Inflammatory macrophage treated with lipopolysaccharide for 1 hour (primary cell): ENCODE measurements around the gene UBE2G1.

Source experiments
- DNase-seq, 2 donors: peaks; one replicate each; pipeline ENCODE4 v3.0.0-alpha.2; 2020 to 2022

Gene UBE2G1

DNA sequence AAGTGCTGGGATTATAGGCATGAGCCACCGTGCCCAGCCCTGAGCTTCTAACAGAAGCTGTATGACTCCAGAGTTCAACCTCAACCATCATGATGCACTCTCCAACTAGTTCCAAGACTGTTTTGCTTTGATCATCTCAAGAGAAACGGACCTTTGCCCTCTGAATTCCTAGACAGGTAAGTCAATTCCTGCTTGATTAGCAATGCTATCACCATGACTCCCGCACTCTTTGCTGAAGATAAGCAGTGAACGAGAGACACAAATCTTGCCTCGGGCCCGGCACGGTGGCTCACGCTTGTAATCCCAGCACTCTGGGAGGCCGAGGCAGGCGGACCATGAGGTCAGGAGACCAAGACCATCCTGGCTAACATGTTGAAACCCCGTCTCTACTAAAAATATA, 124.9 kb downstream of the UBE2G1 start:
- no peak for DNase-seq

DNA sequence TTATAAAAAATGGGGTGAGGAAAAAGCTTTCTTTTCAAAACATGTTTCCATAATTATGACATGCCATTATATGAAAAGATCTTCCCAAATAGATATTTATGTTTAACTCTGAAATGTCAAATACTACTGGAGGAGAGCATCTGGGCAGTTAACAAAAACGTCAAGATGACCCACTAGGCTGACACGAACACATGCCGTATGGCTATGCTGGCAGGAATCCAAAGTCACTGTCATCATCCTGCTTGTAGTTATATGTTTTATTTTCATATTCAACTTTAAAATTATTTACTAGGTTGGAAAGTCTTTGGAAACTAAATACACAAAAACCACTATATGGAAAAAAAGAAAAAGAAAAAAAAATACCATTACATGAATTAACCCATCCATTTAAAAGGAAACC, 130.0 kb downstream of the UBE2G1 start:
- DNase-seq, result no peak

DNA sequence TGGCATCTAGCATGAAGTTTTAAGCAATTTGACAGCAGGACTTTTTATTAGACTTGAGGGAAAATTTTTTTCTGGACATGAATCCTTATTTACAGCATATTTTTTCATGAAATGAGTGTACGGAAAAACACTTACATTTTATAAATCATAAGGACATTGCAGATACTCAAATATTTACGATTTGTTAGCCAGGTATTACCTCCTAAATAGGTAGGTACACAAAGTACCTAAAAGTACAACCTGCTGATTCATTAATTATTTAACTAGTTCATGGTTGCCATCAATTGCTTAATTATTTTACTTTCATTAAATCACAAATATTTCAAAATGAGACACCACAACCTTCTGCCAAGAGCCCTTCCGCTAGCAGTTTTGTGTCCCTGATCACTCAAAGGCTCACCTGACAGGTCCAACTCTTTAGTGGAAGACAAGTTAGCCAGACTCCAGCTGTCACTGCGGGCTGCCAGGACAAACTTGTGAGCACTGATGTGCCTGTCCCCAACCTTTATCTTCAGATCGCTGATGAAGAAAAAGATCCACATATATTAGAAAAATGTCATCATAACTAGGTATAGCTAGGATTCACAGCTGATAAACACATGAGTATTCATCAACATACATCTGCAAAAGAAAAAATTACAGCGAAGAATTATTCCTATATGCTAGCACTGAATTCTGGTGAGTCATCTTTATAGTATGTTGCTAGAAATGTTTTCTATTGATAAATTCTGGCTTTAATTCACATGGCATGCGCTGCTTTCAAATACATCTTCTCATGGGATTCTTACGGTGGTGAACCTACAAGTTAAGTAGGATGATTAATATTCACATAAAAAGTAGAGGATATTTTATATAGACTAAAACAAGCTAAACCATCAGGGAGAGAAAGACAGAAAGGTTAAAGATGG, 130.8 kb downstream of the UBE2G1 start:
- no peak for DNase-seq

DNA sequence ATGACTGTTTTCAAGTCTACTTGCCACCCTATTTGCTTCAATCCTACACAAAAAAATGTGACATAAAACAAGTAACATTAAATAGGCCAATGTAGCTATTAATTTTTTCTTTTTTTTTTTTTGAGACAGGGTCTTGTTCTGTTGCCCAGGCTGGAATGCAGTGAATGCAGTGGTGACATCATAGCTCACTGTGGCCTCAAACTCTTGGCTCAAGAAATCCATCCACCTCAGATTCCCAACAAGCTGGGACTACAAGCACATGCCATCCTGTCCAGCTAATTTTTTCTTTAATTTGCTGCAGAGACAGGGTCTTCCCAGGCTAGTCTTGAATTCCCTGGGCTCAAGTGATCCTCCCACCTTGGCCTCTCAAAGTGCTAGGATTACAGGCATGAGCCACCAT, 132.1 kb downstream of the UBE2G1 start:
- DNase-seq, result no peak

- DNase-seq, result no peak
These were observed 132.7 kb downstream of the UBE2G1 start for GRCh38 chr17:4233668-4234258.

DNA sequence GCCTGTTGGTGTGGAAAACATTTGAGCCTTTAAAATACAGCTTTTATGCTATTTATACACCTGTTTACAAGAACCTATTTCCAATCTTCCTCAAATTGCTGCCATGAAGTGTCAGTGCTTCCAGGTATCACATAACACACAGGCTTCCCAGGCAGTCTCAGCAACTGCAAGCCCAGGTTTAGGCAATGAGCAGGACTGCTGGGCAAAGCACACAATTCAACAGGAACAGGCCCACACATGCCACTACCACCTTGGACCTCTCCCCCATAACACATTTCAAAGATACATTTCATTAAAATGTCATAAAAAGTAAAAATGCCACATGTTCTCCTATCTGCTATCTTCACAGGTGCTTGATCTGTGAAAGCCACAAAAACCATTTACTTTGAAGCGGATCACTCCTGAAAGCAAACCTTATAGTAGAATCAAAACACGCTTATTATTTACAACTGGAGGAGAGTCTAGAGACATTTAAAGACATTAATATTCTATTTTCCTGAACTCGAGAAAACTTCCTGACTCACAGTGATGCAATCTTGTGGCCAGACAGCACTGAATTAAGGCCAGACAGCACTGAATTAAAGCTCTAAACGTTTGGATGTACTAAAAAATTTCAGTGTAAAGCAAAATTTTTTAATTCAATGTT, 134.2 kb downstream of the UBE2G1 start:
- no peak for DNase-seq

DNA sequence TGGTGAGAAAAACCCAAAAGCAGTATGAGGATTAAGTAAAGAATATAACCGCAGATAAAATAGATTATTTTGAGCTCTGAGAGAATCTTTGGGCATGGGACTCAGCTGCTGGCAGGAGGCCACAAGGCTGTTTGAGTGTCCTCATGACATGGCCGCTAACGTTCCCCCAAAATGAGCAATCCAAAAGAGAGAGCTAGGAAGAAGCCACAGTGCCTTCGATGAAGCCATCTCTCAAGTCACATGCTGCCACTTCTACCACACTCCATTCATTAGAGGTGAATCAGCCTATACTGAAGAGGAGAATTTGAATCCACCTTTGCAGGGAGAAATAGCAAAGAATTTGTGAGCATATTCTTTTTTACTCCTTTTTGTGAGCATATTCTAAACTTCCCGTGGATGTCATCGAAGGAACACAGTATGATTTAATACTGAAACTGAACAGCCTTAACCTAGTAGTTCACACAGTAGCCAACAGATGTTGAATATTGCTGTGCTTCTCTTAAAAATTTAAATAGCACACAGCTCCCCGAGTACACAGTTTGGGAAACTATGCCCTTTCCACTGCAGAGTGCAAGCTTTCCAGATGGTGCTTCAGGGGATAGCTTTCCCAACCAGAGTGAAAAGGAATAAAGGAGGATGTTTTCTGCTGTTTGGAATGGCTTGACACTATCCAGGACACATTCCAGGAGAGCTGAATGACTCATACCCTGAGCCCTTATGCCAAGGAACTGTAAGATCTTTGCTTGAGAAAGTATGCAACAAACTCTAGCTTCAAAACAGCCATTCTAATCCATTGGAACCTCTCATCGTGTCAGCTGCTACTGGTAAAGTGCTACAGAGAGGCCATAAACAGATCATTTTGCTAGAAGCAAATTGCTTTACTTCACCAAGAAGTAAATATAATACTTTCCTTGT, 136.6 kb downstream of the UBE2G1 start:
- no peak for DNase-seq

GRCh38 chr17:4221899-4222659, 144.4 kb downstream of the UBE2G1 start:
- no peak for DNase-seq

DNA sequence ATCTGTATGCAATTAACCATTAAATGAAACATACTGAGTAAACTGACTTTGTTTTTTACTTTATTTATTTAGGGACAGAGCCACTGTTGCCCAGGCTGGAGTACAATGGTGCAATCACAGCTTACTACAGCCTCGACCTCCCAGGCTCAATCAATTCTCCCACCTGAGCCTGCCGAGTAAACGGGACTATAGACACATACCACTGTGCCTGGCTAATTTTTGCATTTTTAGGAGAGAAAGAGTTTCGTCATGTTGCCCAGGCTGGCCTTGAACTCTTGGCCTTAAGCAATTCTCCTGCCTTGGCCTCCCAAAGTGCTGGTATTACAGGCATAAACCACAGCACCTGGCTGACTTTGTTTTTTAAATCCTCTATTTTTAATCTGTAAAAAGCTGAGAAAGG, 145.3 kb downstream of the UBE2G1 start:
- no peak for DNase-seq

DNA sequence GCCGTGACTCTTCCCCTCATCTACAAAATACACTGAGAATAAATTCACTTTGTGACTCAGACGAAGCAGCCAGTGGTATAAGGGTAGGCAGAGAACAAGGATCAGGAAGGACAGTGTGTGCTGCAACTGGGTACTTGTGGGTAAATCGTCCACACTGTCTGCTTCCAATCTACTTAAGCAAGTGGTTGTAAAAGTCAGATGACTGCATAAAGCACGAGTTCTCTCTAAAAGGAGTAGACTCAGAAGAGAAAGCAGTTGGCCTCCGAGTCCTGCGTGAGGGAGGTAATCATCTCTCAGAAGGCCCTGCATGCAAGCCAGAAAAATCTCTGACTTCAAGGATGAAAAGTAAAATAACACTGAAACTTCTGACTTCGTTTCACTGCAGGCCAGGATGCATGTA, 145.8 kb downstream of the UBE2G1 start:
- DNase-seq, result no peak
